OCI-LY1 (cell line): ENCODE data around the gene ATP6V1G2.

Experiments
- H2AFZ ChIP-seq: fragments of 200-600 bp; sonication (generic), shearing (Covaris generic); 2 replicates; pipeline ENCODE4 v1.6.0; 2014; ENCODE audit warnings: antibody characterized with exemption, mild to moderate bottlenecking, low read length
- H3F3A ChIP-seq: fragments of 200-600 bp; sonication (generic), shearing (Covaris generic); 2 replicates; pipeline ENCODE4 v1.6.0; 2014; ENCODE audit warnings: mild to moderate bottlenecking, antibody characterized with exemption, low read length, moderate library complexity; ENCODE audit not compliant: insufficient read depth
- H3K27ac ChIP-seq: fragments of 200-600 bp; sonication (generic); 2 replicates; pipeline ENCODE4 v1.5.1; 2014; ENCODE audit warnings: low read length, mixed run types, mild to moderate bottlenecking, low read depth; ENCODE audit not compliant: poor library complexity, severe bottlenecking
- H3K27me3 ChIP-seq: fragments of 200-600 bp; sonication (generic); 2 replicates; pipeline ENCODE4 v1.6.0; 2014; ENCODE audit warnings: antibody characterized with exemption, mild to moderate bottlenecking, low read length, moderate library complexity; ENCODE audit not compliant: insufficient read depth
- H3K36me3 ChIP-seq: fragments of 200-600 bp; sonication (generic); 2 replicates; pipeline ENCODE4 v1.6.1; 2014; ENCODE audit warnings: mild to moderate bottlenecking, antibody characterized with exemption, low read length, moderate library complexity, mixed read lengths; ENCODE audit not compliant: insufficient read depth
- H3K4me1 ChIP-seq: fragments of 200-600 bp; sonication (generic); 2 replicates; pipeline ENCODE4 v1.5.1; 2014; ENCODE audit warnings: mild to moderate bottlenecking, low read length, moderate library complexity; ENCODE audit not compliant: insufficient read depth, severe bottlenecking
- H3K4me2 ChIP-seq: fragments of 200-600 bp; sonication (generic), shearing (Covaris generic); 2 replicates; pipeline ENCODE4 v1.6.1; 2014; ENCODE audit warnings: low read length
- H3K4me3 ChIP-seq: fragments of 200-600 bp; sonication (generic); 2 replicates; pipeline ENCODE4 v1.5.1; 2014; ENCODE audit warnings: low read length, low read depth, mild to moderate bottlenecking, mixed read lengths; ENCODE audit not compliant: poor library complexity, severe bottlenecking
- H3K79me2 ChIP-seq: fragments of 200-600 bp; shearing (Covaris generic); 2 replicates; pipeline ENCODE4 v1.6.1; 2016; ENCODE audit warnings: mixed run types, low read length, mixed read lengths; ENCODE audit not compliant: insufficient read depth
- H3K9ac ChIP-seq: fragments of 200-600 bp; sonication (generic), shearing (Covaris generic); 2 replicates; pipeline ENCODE4 v1.6.1; 2014; ENCODE audit warnings: mild to moderate bottlenecking, low read length, mixed read lengths
- H3K9me2 ChIP-seq: fragments of 200-600 bp; sonication (generic), shearing (Covaris generic); 2 replicates; pipeline ENCODE4 v1.6.1; 2014; ENCODE audit warnings: low read depth, mild to moderate bottlenecking, low read length, mixed read lengths
- H3K9me3 ChIP-seq: fragments of 200-600 bp; shearing (Covaris generic); 2 replicates; pipeline ENCODE4 v1.6.1; 2014; ENCODE audit warnings: low read length, mixed read lengths
- H4K20me1 ChIP-seq: fragments of 200-600 bp; sonication (generic), shearing (Covaris generic); 2 replicates; pipeline ENCODE4 v1.6.0; 2016; ENCODE audit warnings: mild to moderate bottlenecking, low read length; ENCODE audit not compliant: insufficient read depth
- CTCF ChIP-seq: fragments of 200-600 bp; sonication (generic), shearing (Covaris generic); IDR thresholded peaks from 2 replicates; pipeline ENCODE4 v1.5.1; 2017; ENCODE audit warnings: mild to moderate bottlenecking, antibody characterized with exemption, low read length, moderate library complexity, mixed read lengths
- EZH2 ChIP-seq: fragments of 200-600 bp; sonication (generic), shearing (Covaris generic); IDR thresholded peaks from 2 replicates; pipeline ENCODE4 v1.8.0; 2017; ENCODE audit warnings: borderline replicate concordance, mixed run types, mild to moderate bottlenecking, antibody characterized with exemption, low read length, moderate library complexity, mixed read lengths

The ATP6V1G2 gene

GRCh38 chr6:31547727-31548543, 1.5 kb upstream of the ATP6V1G2 start:
- Histone ChIP-seq H3F3A (no peaks in the 10 kb centered on the region), H3K9ac (peak overlapping the region; percentile 77), H3K9me3 (no peaks in the 10 kb centered on the region), H3K4me2 (peak overlapping the region; percentile 92), H2AFZ (no peak overlapping the region), H3K27me3 (no peaks in the 10 kb centered on the region), H3K9me2 (no peaks in the 10 kb centered on the region), H3K36me3 (peaks cover 7% of the 10 kb centered on the region), H3K4me1 (peaks cover 61% of the 10 kb centered on the region), H4K20me1 (no peaks in the 10 kb centered on the region), H3K4me3 (peak overlapping the region; percentile 64), H3K27ac (peak overlapping the region; percentile 75), H3K79me2 (no peaks in the 10 kb centered on the region)
- TF ChIP-seq CTCF (no peak), EZH2 (no peak)

GRCh38 chr6:31546958-31547726, 734 bp upstream of the ATP6V1G2 start, which contains the start of gene NFKBIL1:
TSS of gene NFKBIL1 (plus strand) at chr6:31547608. CDS start at chr6:31547695, 87 bp downstream.
- no peaks in the 10 kb centered on the region for H4K20me1 ChIP-seq
- H3F3A ChIP-seq, result no peaks in the 10 kb centered on the region
- peak within 1 kb of the TSS; percentile 77 for H3K9ac ChIP-seq
- H3K79me2 ChIP-seq, result no peaks in the 10 kb centered on the region
- H3K36me3 ChIP-seq, result peaks cover 7% of the 10 kb centered on the region
- H3K4me1 ChIP-seq, result peaks cover 66% of the 10 kb centered on the region
- H2AFZ ChIP-seq, result peak within 1 kb of the TSS; percentile 76
- H3K9me3 ChIP-seq, result no peaks in the 10 kb centered on the region
- H3K9me2 ChIP-seq, result no peaks in the 10 kb centered on the region
- peak within 1 kb of the TSS; percentile 64 for H3K4me3 ChIP-seq
- no peaks in the 10 kb centered on the region for H3K27me3 ChIP-seq
- peak within 1 kb of the TSS; percentile 75 for H3K27ac ChIP-seq
- TF ChIP-seq EZH2, result no peak
- H3K4me2 ChIP-seq, result peak within 1 kb of the TSS; percentile 92

- peaks cover 68% of the 10 kb centered on the region for H3K4me1 ChIP-seq
- no peaks in the 10 kb centered on the region for H3K9me2 ChIP-seq
- no peaks in the 10 kb centered on the region for H3F3A ChIP-seq
- H2AFZ ChIP-seq, result no peak overlapping the region
- peak overlapping the region; percentile 47 for H3K27ac ChIP-seq
- no peaks in the 10 kb centered on the region for H3K9me3 ChIP-seq
- peak overlapping the region; percentile 64 for H3K4me3 ChIP-seq
- peaks cover 17% of the 10 kb centered on the region for H3K36me3 ChIP-seq
- TF ChIP-seq CTCF, result no peak
- TF ChIP-seq EZH2, result no peak
- no peaks in the 10 kb centered on the region for H4K20me1 ChIP-seq
- peaks cover 15% of the 10 kb centered on the region for H3K79me2 ChIP-seq
- H3K9ac ChIP-seq, result peak overlapping the region; percentile 65; the same call in 1 of the 2 replicates
- no peaks in the 10 kb centered on the region for H3K27me3 ChIP-seq
- H3K4me2 ChIP-seq, result peak overlapping the region; percentile 92
These were observed 1.1 kb downstream of the ATP6V1G2 start for GRCh38 chr6:31545291-31545690.
